ENCODE measurements around the gene PLAAT3. TPM values are rescaled to one million over a fixed set of nuclear protein-coding genes. Genes with fewer than 3 reads are reported as not detected.
"Not testable (repeated sequence)": the region's sequence is repeated elsewhere in the genome, so short reads cannot be mapped to it uniquely, and the experiment has no call there.

Gene PLAAT3
- total RNA-seq, 1 experiment from 2014 or later = 13.6 TPM

DNA sequence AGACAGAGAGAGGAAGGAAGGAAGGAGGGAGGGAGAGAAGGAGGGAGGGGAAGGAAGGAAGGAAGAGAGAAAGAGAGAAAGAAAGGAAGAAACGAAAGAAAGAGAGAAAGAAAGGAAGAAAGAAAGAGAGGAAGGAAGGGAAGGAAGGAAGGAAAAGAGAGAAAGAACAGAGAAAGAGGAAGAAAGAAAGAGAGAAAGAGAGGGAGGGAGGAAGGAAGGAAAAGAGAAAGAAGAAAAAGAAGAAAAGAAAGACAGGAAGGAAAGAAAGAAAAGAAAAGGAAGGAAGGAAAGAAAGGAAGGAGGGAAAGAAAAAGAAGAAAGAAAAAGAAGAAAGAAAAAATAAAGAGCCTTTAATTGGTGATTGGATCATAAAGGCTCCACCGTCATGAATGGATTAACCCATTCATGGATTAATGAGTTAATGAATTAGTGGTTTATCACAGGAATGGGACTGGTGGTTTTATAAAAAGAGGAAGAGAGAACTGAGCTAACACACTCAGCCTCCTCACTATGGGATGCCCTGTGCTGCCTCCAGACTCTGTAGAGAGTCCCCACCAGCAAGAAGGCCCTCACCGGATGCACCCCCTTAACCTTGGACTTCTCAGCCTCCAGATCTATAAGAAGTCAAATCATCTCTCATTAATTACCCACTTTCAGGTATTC is 42.1 kb downstream of the PLAAT3 start:
- DNase-seq (ENCODE audit: extremely low read depth, low read depth) = no peak

DNA sequence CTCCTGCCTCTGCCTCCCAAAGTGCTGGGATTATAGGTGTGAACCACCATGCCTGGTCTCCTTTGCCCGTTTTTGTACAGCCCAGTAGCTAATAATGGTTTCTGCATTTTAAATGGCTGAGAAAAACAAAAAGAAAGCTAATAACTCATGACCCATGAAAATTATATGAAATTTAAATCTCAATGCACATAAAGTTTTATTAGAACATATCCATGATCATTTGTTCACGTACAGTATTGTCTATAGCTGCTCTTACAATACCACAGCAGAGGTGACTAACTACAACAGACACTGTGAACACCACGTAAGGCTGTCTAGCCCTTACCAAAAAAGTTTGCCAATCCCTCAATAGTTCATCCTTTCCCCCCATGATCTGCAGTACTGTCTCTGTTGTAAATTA is 44.7 kb downstream of the PLAAT3 start:
- DNase-seq (ENCODE audit: extremely low read depth, low read depth) = no peak

DNA sequence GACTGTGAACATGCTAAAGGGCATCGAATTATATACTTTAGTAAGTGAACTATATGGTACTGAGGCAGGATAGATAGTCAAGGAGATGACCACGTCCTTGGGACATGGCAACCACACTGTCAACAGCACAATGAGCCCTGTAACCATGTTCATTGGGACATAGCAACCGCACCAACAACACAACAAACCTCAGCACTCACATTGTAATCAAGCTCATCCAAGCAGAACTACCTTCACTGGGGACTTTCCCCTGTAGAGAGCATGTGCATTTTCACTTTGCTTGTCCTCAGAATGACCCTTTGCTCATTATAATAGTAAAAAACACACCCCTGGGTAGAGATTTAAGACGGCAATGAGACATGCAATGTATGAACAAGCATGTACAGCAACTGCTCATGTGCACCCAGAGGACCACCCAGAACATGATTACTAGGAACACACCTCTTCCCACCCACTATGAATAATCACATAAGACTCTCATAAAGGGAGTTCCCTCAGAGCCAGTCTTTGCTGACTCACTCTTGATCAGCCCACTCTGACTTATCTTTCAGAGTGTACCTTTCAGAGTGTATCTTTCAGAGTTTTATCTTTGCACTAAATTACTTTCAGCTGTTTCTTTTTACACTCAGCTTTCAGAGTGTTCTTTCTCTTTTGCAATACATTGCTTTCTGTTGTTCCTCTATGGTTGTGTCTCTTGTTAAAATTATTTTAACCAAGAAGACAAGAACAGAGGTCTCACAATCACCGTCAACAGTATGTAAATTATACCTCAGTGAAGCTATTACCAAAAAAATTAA is 47.0 kb downstream of the PLAAT3 start:
- peak; percentile 82 for DNase-seq (ENCODE audit: extremely low read depth, low read depth)

DNA sequence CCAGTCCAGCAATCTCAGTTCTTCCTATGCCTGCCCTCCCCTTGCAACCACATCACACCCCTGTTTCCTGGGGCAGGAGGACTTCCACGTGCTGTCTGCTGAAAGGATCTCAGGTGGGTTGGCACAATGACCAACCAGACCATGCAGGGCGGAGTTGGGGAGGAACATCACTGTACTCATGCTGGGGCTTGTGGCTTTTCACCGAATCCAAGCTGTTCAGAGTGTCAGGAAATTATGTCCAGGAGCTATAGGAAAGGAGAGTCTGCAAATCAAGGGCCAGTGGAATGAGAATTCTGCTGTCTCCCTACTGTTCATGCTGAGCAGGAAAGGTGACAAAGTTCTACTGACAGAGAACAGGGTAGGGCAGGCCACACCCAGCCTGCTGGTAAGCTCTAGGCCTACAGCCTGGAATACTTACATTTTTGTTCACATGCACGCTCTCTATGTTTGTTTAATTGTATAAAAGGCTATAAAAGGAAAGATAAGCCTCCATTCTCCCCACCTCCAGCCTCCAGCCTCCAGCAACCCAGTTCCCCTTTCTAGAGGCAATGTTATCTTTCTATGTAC is 49.4 kb downstream of the PLAAT3 start:
- DNase-seq (ENCODE audit: extremely low read depth, low read depth) = no peak

DNA sequence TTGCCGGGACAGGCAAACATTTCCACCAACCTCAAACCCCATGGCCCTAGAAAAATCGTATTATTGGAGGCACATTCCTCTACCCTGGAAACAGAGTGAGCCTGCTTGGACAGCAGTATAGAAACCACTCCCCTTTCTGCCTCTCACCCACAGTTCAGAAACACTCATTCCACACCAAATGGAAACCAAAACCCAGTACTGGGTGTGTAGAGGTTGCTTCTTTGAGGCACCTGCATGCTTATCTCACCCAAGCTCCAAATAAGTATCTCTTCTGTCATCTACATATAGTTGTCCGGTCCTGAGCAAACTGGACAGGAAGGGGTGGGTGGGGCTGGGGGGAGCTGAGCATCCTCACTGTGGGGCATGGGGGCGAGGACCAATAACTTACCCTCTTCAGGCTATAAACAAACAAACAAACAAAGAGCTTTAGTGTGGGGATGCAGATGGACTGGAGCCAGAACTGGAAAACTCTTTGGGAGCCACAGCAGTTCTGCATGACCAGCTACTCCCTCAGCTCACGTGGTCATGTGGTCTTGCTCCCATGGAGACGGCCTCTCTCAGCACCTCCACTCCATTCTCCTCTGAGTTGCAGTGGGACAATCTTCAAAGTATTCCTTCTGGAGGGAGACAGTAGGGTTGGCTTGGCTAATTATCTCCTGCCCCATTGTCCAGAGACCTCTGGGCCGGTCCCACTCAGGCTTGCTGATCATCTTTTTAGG is 50.0 kb downstream of the PLAAT3 start:
- no peak for DNase-seq (ENCODE audit: extremely low read depth, low read depth)

DNA sequence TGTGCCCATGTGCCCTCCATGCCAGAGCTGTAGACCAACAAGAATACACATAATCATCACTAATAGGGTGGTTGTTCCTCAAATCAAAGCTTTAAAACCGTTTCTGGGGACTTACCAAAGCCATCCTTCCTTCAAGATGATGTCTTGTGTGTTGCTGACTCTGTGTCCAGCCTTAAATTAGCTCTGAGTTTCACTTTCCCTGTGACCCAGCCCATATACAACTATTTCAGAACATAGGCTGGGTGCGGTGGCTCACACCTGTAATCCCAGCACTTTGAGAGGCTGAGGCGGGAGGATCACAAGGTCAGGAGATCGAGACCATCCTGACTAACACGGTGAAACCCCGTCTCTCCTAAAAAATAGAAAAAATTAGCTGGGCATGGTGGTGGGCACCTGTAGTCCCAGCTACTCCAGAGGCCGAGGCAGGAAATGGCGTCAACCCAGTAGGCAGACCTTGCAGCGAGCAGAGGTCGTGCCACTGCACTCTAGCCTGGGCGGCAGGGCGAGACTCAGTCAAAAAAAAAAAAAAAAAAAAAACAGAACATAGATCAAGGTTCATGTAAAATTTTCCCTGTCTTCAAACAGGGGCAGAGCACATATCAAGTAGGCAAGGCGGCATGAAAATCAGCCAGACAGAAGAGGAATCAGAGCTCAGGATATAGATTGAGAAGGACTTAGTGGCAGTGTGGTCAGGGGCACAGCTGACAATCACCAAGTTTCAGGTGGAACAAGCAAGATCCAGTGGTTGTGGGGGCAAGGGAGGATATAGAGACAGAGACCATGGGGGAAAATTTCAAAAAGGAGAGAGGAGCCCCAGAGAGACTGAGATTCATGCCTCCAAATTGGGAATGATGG is 50.8 kb downstream of the PLAAT3 start, which contains the start of gene PLAAT2:
Gene PLAAT2, minus strand, starts transcription at position 179 of the 855 bp plus-strand sequence. Its CDS starts 55 bp downstream, at position 124.
- DNase-seq (ENCODE audit: extremely low read depth, low read depth) = no peak

DNA sequence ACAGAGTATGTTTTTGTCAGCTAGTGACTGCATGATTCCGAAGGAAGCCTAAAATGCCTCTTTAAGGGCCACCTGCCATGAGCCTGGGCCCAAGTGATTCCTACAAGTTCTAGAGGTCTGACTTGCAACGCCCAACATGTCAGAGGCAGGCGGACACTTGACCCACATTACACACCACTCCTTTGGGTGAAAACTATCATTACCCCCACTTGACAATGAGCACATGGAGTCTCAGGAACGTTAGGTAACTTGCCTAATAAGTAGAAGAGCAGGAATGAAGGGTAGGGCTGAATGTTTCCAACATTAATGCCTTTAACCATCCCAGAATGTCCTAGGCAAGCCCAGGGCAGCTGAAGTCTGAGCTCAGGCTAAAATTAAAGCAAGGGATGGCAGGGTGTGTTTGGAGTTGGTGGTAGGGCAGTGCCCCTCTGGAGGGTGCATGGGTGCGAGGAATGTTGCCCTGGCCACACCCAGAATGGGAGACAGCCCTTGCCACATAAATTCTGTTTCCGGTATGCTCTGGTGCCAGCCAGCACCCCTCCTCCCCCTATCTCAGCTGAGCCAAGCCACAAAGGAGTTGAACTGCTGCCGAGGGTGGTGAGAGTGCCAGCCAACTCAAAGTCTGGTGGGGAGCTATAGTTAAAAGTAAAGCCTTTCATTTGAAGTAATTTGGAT is 53.6 kb downstream of the PLAAT3 start:
- DNase-seq (ENCODE audit: extremely low read depth, low read depth) = no peak

DNA sequence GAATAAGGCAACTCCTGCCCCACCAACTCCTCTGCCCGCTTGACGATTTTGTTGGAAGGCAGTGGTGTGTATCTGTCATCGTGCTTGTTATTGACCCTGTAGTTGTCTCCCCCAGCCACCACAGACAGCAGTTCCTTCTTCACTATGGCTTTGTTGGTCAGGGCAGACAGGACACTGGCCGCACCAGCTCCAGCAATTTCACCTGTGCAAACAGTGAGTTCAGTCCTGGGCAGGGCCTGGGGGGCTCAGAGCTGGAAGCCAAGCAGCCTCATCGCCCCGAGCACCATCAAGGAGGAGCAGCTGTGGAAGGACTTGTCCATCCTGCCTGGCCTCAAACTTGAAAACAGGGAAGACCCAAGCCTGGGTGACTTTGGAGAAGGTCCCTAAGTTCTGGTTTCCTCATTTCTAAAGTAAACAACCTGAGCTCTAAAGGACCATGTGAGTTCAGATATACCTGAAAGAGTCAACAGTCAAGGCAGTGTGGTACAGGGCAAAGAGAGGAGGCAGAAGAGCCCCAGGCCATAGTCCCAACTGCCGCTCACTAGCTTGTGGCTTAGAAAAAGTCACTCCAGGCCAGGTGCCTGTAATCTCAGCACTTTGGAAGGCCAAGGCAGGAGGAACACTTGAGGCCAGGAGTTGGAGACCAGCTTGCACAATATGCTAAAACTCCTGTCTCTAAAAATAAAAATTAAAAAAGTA is 55.6 kb downstream of the PLAAT3 start:
- no peak for DNase-seq (ENCODE audit: extremely low read depth, low read depth)

DNA sequence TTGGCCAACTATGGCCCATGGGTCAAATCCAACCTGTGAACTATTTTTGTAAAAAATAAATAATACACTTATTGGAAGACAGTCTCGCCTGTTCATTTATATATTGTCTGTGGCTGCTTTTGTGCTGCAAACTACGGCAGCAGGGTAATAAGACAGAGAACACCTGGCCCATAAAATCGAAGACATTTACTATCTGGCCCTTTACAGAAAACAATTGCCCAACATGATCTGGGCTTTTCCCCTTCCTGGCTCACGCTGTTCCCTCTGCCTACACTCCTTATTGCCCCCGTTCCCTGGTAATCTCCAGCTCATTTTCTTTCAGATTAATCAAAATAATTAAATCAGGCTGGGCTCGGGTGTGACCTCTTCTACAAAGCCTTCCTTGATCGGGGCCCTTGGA is 56.7 kb downstream of the PLAAT3 start:
- DNase-seq (ENCODE audit: extremely low read depth, low read depth) = no peak

DNA sequence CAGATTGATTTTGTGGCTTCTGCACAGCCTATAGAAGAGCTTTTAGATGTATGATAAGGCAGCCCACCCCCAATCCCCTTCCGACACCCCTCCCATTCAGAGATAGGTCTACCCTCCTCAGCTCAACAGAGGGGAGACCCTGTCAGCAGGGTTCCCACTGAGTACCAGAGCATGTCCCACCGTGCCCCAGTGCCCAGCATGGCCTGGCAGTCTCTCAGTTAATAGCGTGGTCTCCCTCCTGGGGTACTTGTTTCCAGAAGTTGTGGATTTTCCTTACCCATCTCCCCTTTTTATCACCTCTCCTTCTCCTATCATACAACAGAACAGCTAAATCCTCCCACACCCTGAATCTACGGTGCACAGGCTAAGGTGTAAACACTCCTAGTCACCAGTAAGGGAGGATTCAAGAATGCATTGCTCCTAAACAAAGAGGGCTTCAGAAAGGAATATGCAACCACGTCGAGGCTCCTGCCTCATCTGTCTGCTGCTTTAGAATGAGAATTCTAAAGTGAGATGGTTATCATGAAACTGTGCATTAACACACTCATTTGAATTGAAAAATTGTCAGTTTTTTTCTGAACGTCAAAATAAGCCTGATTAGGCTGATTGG is 57.7 kb downstream of the PLAAT3 start:
- DNase-seq (ENCODE audit: extremely low read depth, low read depth) = no peak

DNA sequence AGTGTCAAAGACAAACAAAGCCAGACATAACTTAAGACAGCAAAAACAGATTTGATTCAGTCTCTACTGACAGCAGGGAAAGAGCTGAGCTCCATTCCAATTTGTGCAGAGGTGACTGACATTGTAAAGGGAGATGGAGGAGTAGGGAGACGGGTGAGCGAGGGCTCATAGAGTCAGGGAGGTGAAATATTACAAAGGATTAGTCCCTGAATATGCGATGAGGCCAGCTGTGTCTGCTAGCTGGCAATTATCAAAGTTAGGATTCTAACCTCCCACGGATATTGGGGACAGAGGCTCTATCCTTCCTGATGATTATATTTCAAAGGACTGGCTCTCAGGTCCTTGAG is 59.4 kb downstream of the PLAAT3 start:
- no peak for DNase-seq (ENCODE audit: extremely low read depth, low read depth)

DNA sequence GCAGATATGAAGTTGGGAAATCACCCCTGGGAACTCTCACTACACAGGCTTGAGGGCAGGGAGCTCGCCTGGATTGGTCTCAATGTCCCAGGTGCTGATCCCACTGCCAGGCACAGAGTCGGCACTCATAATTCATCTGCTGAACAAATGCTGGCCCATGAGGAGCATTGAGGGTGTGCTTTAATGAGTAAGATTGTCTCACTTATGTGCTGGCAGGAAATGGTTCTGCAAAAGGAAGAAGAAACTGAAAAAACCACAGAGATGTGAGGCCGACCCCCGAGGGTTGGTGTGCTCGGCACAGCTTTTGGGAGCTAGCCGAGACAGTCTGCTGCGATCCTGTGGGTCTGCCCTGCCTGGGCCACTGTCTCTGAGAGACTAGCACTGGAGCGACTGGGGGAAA is 60.5 kb downstream of the PLAAT3 start:
- no peak for DNase-seq (ENCODE audit: extremely low read depth, low read depth)

DNA sequence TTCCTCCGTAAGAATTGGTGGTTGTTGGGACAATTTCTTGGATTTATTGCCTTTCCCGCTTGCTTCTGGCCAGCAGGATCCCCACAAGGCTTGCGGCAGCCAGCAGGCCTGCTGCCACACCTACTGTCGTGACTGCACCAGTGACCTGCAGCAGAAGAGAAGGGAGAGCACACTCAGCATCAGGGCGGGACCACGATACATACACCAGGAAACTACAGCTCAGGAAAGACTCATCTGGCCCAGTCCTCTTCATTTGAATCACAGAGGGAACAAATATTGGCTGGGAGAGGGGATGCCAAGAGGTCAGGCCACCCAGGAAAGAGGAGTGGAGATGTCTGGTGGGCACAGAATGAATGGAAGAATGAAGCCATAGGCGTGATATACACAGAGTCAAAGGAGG is 61.3 kb downstream of the PLAAT3 start:
- no peak for DNase-seq (ENCODE audit: extremely low read depth, low read depth)

DNA sequence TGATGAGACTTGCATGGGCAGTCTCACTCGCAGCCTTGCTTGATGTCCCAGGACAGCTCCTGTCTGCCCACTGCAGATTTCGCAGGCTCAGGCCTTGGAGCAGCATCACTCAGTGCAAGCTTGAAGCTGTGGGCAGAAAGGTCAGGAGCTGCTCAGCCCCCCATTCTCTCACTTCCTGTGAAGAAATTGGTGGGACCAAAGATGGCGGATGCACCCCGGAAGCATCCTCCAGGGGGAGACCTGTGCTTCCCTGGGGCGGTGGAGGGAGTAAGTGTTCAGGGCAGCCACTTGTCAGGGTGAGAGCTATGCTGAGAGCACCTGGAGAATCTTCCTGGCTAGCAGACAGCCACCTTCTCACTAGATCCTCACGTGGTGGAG is 62.4 kb downstream of the PLAAT3 start:
- no peak for DNase-seq (ENCODE audit: extremely low read depth, low read depth)

DNA sequence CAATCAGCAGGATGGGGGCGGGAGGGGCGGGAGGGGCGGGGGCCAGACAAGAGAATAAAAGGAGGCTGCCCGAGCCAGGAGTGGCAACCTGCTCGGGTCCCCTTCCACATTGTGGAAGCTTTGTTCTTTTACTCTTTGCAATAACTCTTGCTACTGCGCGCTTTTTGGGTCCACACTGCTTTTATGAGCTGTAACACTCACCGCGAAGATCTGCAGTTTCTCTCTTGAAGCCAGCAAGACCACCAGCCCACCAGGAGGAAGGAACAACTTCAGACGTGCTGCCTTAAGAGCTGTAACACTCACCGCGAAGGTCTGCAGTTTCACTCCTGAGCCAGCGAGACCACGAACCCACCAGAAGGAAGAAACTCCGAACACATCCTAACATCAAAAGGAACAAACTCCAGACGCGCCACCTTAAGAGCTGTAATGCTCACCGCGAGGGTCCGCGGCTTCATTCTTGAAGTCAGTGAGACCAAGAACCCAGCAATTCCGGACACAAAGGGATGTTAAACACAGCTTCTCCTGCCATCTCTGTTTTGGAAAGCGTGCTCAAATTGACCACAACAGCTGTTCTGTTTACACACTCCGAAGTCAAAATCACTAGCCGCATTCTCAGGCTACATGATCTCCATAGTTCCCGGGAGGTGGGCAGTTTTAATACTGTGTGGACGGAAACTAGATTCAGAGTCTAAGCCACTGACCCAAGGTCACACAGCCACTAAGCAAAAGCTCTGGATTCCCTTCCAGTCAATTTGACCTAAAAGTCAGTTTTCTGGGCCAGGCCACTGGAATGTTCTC is 62.9 kb downstream of the PLAAT3 start:
- no peak for DNase-seq (ENCODE audit: extremely low read depth, low read depth)

DNA sequence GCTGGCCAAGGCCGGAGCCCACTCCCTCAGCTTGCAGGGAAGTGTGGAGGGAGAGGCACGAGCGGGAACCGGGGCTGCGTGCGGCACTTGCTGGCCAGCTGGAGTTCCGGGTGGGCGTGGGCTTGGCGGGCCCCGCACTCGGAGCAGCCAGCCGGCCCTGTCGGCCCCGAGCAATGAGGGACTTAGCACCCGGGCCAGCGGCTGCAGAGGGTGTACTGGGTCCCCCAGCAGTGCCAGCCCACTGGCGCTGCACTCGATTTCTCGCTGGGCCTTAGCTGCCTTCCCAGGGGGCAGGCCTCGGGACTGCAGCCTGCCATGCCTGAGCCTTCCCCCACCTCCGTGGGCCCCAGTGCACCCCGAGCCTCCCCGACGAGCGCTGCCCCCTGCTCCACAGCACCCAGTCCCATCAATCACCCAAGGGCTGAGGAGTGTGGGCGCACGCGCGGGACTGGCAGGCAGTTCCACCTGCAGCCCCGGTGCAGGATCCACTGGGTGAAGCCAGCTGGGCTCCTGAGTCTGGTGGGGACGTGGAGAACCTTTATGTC is 64.0 kb downstream of the PLAAT3 start:
- DNase-seq (ENCODE audit: extremely low read depth, low read depth) = not testable (repeated sequence)

DNA sequence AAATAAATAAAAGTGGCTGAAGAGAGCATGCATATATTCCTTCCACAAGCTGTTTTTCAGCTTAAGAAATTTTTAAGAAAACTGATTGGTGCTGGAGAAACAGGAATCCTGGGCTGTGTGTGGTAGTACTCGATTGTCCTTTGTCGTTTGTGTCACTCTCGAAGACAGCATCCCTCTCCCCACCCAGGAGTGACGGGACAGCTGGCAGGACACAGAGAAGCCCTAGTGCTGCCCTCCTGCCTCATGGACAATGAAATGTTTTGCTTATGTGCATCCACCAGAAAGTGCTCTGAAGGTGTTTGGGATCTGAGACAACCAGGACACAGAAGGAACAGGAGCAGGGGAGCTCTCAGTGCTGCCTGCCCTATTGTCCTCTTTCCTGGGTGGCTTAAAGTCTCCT is 64.8 kb downstream of the PLAAT3 start:
- DNase-seq (ENCODE audit: extremely low read depth, low read depth) = no peak

DNA sequence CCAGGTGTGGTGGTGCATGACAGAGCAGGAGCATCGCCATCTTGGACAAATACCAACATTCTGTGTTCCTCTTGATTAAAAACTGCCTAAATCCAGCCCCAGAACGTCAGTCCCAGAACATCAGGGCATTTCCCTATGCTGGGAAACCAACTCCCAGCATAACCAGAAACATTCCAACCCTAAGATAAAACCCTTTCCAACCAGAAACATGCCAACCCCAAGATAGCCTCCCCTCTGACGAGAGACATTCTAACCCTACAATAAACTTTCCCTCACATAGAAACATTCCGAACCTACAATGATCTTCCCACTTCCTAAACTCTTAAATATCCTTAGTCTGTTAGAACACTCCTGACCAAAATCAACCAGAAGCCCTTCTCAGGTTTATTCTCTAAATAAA is 66.1 kb downstream of the PLAAT3 start:
- DNase-seq (ENCODE audit: extremely low read depth, low read depth) = no peak

Measured in NCI-H460 (cell line).